Large intestine (tissue), 12 donors: ENCODE measurements around the gene ANP32D. TPM values are rescaled to one million over a fixed set of nuclear protein-coding genes. Genes with fewer than 3 reads are reported as not detected.
"Not testable (repeated sequence)": the region's sequence is repeated elsewhere in the genome, so short reads cannot be mapped to it uniquely, and the experiment has no call there.

ENCODE experiments used
- DNase-seq, 2 donors: peaks; one replicate each; pipeline versions ENCODE4 v3.0.0 to v3.0.0-alpha.2; 2013
- H3K27ac ChIP-seq: one replicate; pipeline ENCODE4 v1.5.1; 2013; ENCODE audit warnings: low read length
- H3K27me3 ChIP-seq: 2 replicates; pipeline ENCODE4 v1.6.1; 2013; ENCODE audit warnings: low read length; ENCODE audit not compliant: control insufficient read depth, insufficient read depth
- H3K36me3 ChIP-seq: 2 replicates; pipeline ENCODE4 v1.6.1; 2013; ENCODE audit warnings: low read length; ENCODE audit not compliant: control insufficient read depth, insufficient read depth
- H3K4me1 ChIP-seq: one replicate; pipeline ENCODE4 v1.6.1; 2013; ENCODE audit warnings: low read length; ENCODE audit not compliant: control insufficient read depth, insufficient read depth
- H3K4me3 ChIP-seq: one replicate; pipeline ENCODE4 v1.5.1; 2013; ENCODE audit warnings: low read length
- H3K9me3 ChIP-seq: one replicate; pipeline ENCODE4 v1.6.1; 2013; ENCODE audit warnings: mild to moderate bottlenecking, low read depth, low read length, moderate library complexity; ENCODE audit not compliant: control insufficient read depth
- WGBS: methylation state at CpG from one replicate; pipeline ENCODE4 v1.1.5; 2013; ENCODE audit warnings: low lambda C conversion rate; ENCODE audit not compliant: insufficient coverage; 5-methylcytosine and 5-hydroxymethylcytosine counted together
- long read RNA-seq, 11 donors: transcript quantifications; one replicate each; lab custom pipeline, GENCODE V29; 2026
- polyA plus RNA-seq: library from polyadenylated mRNA; unstranded; fragments of 120-200 nt; gene quantifications from one replicate; pipeline ENCODE4 v1.2.1, GENCODE V29; 2013

The ANP32D gene
- not detected for polyA plus RNA-seq
- long read RNA-seq, donor 1 = 0 reads
- long read RNA-seq, donor 2 = 0 reads
- long read RNA-seq, donor 3 = 0 reads
- long read RNA-seq, donor 4 = 0 reads
- long read RNA-seq, donor 5 = 0 reads
- long read RNA-seq, donor 6 = 0 reads
- long read RNA-seq, donor 7 = 0 reads
- long read RNA-seq, donor 8 = 0 reads
- long read RNA-seq, donor 9 = 0 reads
- long read RNA-seq, donor 10 = 0 reads
- long read RNA-seq, donor 11 = 0 reads

- Histone ChIP-seq H3K9me3 (peaks cover 3% of the 10 kb centered on the region), H3K4me3 (no peak within 1 kb of the TSS), H3K27ac (no peak within 1 kb of the TSS), H3K27me3 (no peaks in the 10 kb centered on the region), H3K4me1 (no peaks in the 10 kb centered on the region), H3K36me3 (no peaks in the 10 kb centered on the region)
- DNase-seq = no peak
- WGBS = 97% methylated on average over 6 of the region's 7 CpGs
Observed at GRCh38 chr12:48472259-48472658, at the start of gene ANP32D. Gene ANP32D, plus strand, starts transcription at chr12:48472559. Its CDS starts 106 bp downstream, at chr12:48472665.

GRCh38 chr12:48423171-48423570 is 49.2 kb upstream of the ANP32D start:
- no peaks in the 10 kb centered on the region for H3K9me3 ChIP-seq
- no peak overlapping the region for H3K27ac ChIP-seq
- H3K36me3 ChIP-seq = no peaks in the 10 kb centered on the region
- no peaks in the 10 kb centered on the region for H3K4me1 ChIP-seq
- no peak overlapping the region for H3K4me3 ChIP-seq
- no peaks in the 10 kb centered on the region for H3K27me3 ChIP-seq
- no peak for DNase-seq
- 54% methylated on average over 2 of the region's 3 CpGs for WGBS

GRCh38 chr12:48424644-48425043 is 47.7 kb upstream of the ANP32D start:
- H3K27me3 ChIP-seq = no peaks in the 10 kb centered on the region
- no peaks in the 10 kb centered on the region for H3K4me1 ChIP-seq
- H3K27ac ChIP-seq = no peak overlapping the region
- no peak for DNase-seq
- no peak overlapping the region for H3K4me3 ChIP-seq
- no CpG with 5 or more reads among the region's 1 CpG for WGBS
- no peaks in the 10 kb centered on the region for H3K36me3 ChIP-seq
- H3K9me3 ChIP-seq = no peaks in the 10 kb centered on the region

GRCh38 chr12:48434016-48434415 is 38.3 kb upstream of the ANP32D start:
- not testable (repeated sequence) for DNase-seq, H3K36me3 ChIP-seq, H3K27ac ChIP-seq, H3K4me1 ChIP-seq, H3K27me3 ChIP-seq, H3K4me3 ChIP-seq, H3K9me3 ChIP-seq
- no CpG with 5 or more reads among the region's 10 CpGs for WGBS

- H3K27ac ChIP-seq = no peak overlapping the region
- H3K9me3 ChIP-seq = no peaks in the 10 kb centered on the region
- H3K4me1 ChIP-seq = no peaks in the 10 kb centered on the region
- H3K27me3 ChIP-seq = no peaks in the 10 kb centered on the region
- WGBS = no CpG with 5 or more reads among the region's 7 CpGs
- no peaks in the 10 kb centered on the region for H3K36me3 ChIP-seq
- DNase-seq = no peak
- H3K4me3 ChIP-seq = no peak overlapping the region
Observed at GRCh38 chr12:48441069-48441468, 31.3 kb upstream of the ANP32D start.

GRCh38 chr12:48442179-48442847 is 30.0 kb upstream of the ANP32D start:
- peak in 1 of 2 donors; percentile 4 for DNase-seq
- peaks cover 3% of the 10 kb centered on the region for H3K27me3 ChIP-seq
- H3K36me3 ChIP-seq = no peaks in the 10 kb centered on the region
- no peak overlapping the region for H3K4me3 ChIP-seq
- no peaks in the 10 kb centered on the region for H3K4me1 ChIP-seq
- no peaks in the 10 kb centered on the region for H3K9me3 ChIP-seq
- WGBS = no CpG with 5 or more reads among the region's 3 CpGs
- no peak overlapping the region for H3K27ac ChIP-seq

GRCh38 chr12:48445538-48445937 is 26.8 kb upstream of the ANP32D start:
- no peak overlapping the region for H3K4me3 ChIP-seq
- DNase-seq = no peak
- no peak overlapping the region for H3K27ac ChIP-seq
- no peaks in the 10 kb centered on the region for H3K4me1 ChIP-seq
- peaks cover 5% of the 10 kb centered on the region for H3K27me3 ChIP-seq
- WGBS = no CpG with 5 or more reads among the region's 3 CpGs
- H3K36me3 ChIP-seq = no peaks in the 10 kb centered on the region
- no peaks in the 10 kb centered on the region for H3K9me3 ChIP-seq

GRCh38 chr12:48446161-48446776 is 26.1 kb upstream of the ANP32D start:
- Histone ChIP-seq H3K9me3 (no peaks in the 10 kb centered on the region), H3K27me3 (peaks cover 5% of the 10 kb centered on the region), H3K27ac (no peak overlapping the region), H3K4me1 (no peaks in the 10 kb centered on the region), H3K4me3 (no peak overlapping the region), H3K36me3 (no peaks in the 10 kb centered on the region)
- no peak for DNase-seq
- 69% methylated on average over 2 of the region's 4 CpGs for WGBS

GRCh38 chr12:48447755-48448154 is 24.6 kb upstream of the ANP32D start:
- H3K9me3 ChIP-seq = no peaks in the 10 kb centered on the region
- DNase-seq = no peak
- H3K27ac ChIP-seq = no peak overlapping the region
- H3K27me3 ChIP-seq = peaks cover 5% of the 10 kb centered on the region
- WGBS = no CpG with 5 or more reads among the region's 1 CpG
- no peak overlapping the region for H3K4me3 ChIP-seq
- no peaks in the 10 kb centered on the region for H3K36me3 ChIP-seq
- H3K4me1 ChIP-seq = no peaks in the 10 kb centered on the region

- no peaks in the 10 kb centered on the region for H3K4me1 ChIP-seq
- no peaks in the 10 kb centered on the region for H3K36me3 ChIP-seq
- no peaks in the 10 kb centered on the region for H3K9me3 ChIP-seq
- DNase-seq = no peak
- H3K27me3 ChIP-seq = peaks cover 3% of the 10 kb centered on the region
- H3K4me3 ChIP-seq = no peak overlapping the region
- no peak overlapping the region for H3K27ac ChIP-seq
- WGBS = no CpG with 5 or more reads among the region's 1 CpG
Observed at GRCh38 chr12:48451372-48451771, 21.0 kb upstream of the ANP32D start.
